ENCODE results near the gene HOXD9. TPM values are rescaled to one million over a fixed set of nuclear protein-coding genes. Genes with fewer than 3 reads are reported as not detected.
A peak's percentile ranks its signal among the peaks of the same experiment; 100 is the strongest.

Gene HOXD9
- total RNA-seq, 1 experiment from 2014 or later = not detected

- H3K27ac ChIP-seq (ENCODE audit: low read length) = no peak overlapping the region
- peak overlapping the region; percentile 99 for H3K4me2 ChIP-seq (ENCODE audit: low read length)
- POLR2A ChIA-PET (ENCODE audit: unreplicated experiment) = interaction anchor here (0.6 kb wide), 1 partner anchor 572 kb away, joined by 6 read pairs; no protein-coding TSS in a partner anchor
- no peaks in the 10 kb centered on the region for H3K9me2 ChIP-seq (replicated peaks; ENCODE audit: low read length)
- H3K4me1 ChIP-seq (ENCODE audit: insufficient read depth, low read length) = peaks cover 5% of the 10 kb centered on the region; the same call in 1 of the 2 replicates
- DNase-seq (peak; percentile 44), ATAC-seq (peak; percentile 9)
- no TSS peak for BruUV-seq (replicated peaks)
- peak overlapping the region; percentile 88 for H3K4me3 ChIP-seq (ENCODE audit: low read length)
- CTCF ChIA-PET = interaction anchor here (0.5 to 2.5 kb wide), 6 partner anchors 8 to 1051 kb away, joined by 3 to 12 read pairs (median 4); no protein-coding TSS in a partner anchor
- H3F3A ChIP-seq (ENCODE audit: low read length, unreplicated experiment) = no peaks in the 10 kb centered on the region
- no peaks in the 10 kb centered on the region for H3K36me3 ChIP-seq (ENCODE audit: low read depth, low read length)
- peak overlapping the region; percentile 98 for H2AFZ ChIP-seq (ENCODE audit: low read length)
- peak overlapping the region; percentile 56 for H3K9ac ChIP-seq (ENCODE audit: low read length)
- H3K27me3 ChIP-seq (ENCODE audit: low read length) = 0 out of 2 replicates have a peak, but pooled peaks cover 10% of the 10 kb centered on the region
- intact Hi-C loops (cut with micrococcal nuclease) = loop anchor here (2.0 to 10.0 kb wide), 3 partner anchors 406 to 1062 kb away; no protein-coding TSS in a partner anchor
- TF ChIP-seq EZH2 (IDR thresholded peaks at IDR 0.05; ENCODE audit: low read length, unreplicated experiment) (no peak), CTCF (conservative IDR thresholded peaks at IDR 0.05; ENCODE audit: low read depth, low read length) (no peak), EZH2phosphoT487 (IDR thresholded peaks at IDR 0.05; ENCODE audit: borderline replicate concordance, low read length) (no peak)
- H3K9me3 ChIP-seq (ENCODE audit: low read length) = no peaks in the 10 kb centered on the region
- no peaks in the 10 kb centered on the region for H4K20me1 ChIP-seq (ENCODE audit: low read length)
- H3K79me2 ChIP-seq (ENCODE audit: low read length) = no peaks in the 10 kb centered on the region
Measured at GRCh38 chr2:176096243-176096985, 26.1 kb upstream of the HOXD9 start.

- H3K27me3 ChIP-seq (ENCODE audit: low read length) = 0 out of 2 replicates have a peak, but pooled peaks cover 3% of the 10 kb centered on the region
- intact Hi-C loops (cut with micrococcal nuclease) = loop anchor here (1.0 to 10.0 kb wide), 6 partner anchors 406 to 1062 kb away; no protein-coding TSS in a partner anchor
- no peaks in the 10 kb centered on the region for H3K79me2 ChIP-seq (ENCODE audit: low read length)
- ChIA-PET POLR2A (ENCODE audit: unreplicated experiment) (no interaction called here), CTCF (interaction anchor here (0.6 to 2.5 kb wide), 6 partner anchors 9 to 894 kb away, joined by 3 to 12 read pairs (median 4); no protein-coding TSS in a partner anchor)
- BruUV-seq (replicated peaks) = TSS peak; percentile 24
- H3K9ac ChIP-seq (ENCODE audit: low read length) = peak overlapping the region; percentile 56
- H3K9me3 ChIP-seq (ENCODE audit: low read length) = no peaks in the 10 kb centered on the region
- peak; percentile 86 for ATAC-seq
- peak overlapping the region; percentile 99 for H3K4me2 ChIP-seq (ENCODE audit: low read length)
- H3K9me2 ChIP-seq (replicated peaks; ENCODE audit: low read length) = no peaks in the 10 kb centered on the region
- no peaks in the 10 kb centered on the region for H3K36me3 ChIP-seq (ENCODE audit: low read depth, low read length)
- no peaks in the 10 kb centered on the region for H4K20me1 ChIP-seq (ENCODE audit: low read length)
- H3F3A ChIP-seq (ENCODE audit: low read length, unreplicated experiment) = no peaks in the 10 kb centered on the region
- peaks cover 5% of the 10 kb centered on the region; the same call in 1 of the 2 replicates for H3K4me1 ChIP-seq (ENCODE audit: insufficient read depth, low read length)
- peak overlapping the region; percentile 98 for H2AFZ ChIP-seq (ENCODE audit: low read length)
- peak; percentile 80 for DNase-seq
- TF ChIP-seq EZH2 (IDR thresholded peaks at IDR 0.05; ENCODE audit: low read length, unreplicated experiment) (no peak), CTCF (conservative IDR thresholded peaks at IDR 0.05; ENCODE audit: low read depth, low read length) (peak; percentile 90)
- H3K27ac ChIP-seq (ENCODE audit: low read length) = no peak overlapping the region
- peak overlapping the region; percentile 88 for H3K4me3 ChIP-seq (ENCODE audit: low read length)
Measured at GRCh38 chr2:176096986-176097819, 25.3 kb upstream of the HOXD9 start.

All from PC-3 (cell line).